GM12878 (cell line): ENCODE measurements around the gene SORT1. TPM values are rescaled to one million over a fixed set of nuclear protein-coding genes. Genes with fewer than 3 reads are reported as not detected.
"Not testable (repeated sequence)": the region's sequence is repeated elsewhere in the genome, so short reads cannot be mapped to it uniquely, and the experiment has no call there.

Experiments
- ATAC-seq: fragments of 200-7000 bp; cut with Tn5 transposase; 3 replicates; pipeline ENCODE4 v1.9.1; 2020; ENCODE audit warnings: mild to moderate bottlenecking, moderate library complexity
- BruUV-seq: library from RNA; stranded (reverse); fragments of 400-500 nt; replicated peaks from 2 replicates; lab custom pipeline; 2021; lab: Mats Ljungman, UMichigan
- CTCF ChIA-PET: fragments of 300-600 bp; sonication (Branson Sonifier 250); formaldehyde crosslinking; extraction: SDS; loops from one replicate; lab custom pipeline; 2021; ENCODE audit warnings: inconsistent platforms; lab: Yijun Ruan, JAX
- POLR2A ChIA-PET: fragments of 350-600 bp; formaldehyde crosslinking; extraction: SDS; loops from one replicate; lab custom pipeline; 2021; ENCODE audit warnings: inconsistent platforms; lab: Charles Lee
- RAD21 ChIA-PET: fragments of 300-600 bp; sonication (Branson Sonifier 250); formaldehyde crosslinking; loops from one replicate; lab custom pipeline; 2023; ENCODE audit warnings: antibody characterized with exemption; ENCODE audit not compliant: unreplicated experiment; lab: Charles Lee
- SMC1A ChIA-PET: fragments of 300-600 bp; sonication (Branson Sonifier 250); formaldehyde crosslinking; loops from one replicate; lab custom pipeline; 2023; ENCODE audit not compliant: unreplicated experiment, uncharacterized antibody; lab: Charles Lee
- DNase-seq: peaks from one replicate; pipeline ENCODE4 v3.0.0-alpha.2; 2011; ENCODE audit warnings: low read depth, low spot score
- FAIRE-seq: peaks from 3 replicates; lab custom pipeline; 2011; peaks lifted over from hg19 to GRCh38; lab: Jason Lieb, UNC
- H2AFZ ChIP-seq: 2 replicates; pipeline ENCODE4 v1.6.0; 2011; ENCODE audit warnings: low read depth, low read length, control low read depth; ENCODE audit not compliant: control insufficient read depth
- H3K27ac ChIP-seq: 2 replicates; pipeline ENCODE4 v1.5.1; 2011; ENCODE audit warnings: control low read depth; ENCODE audit not compliant: control insufficient read depth, insufficient read depth
- H3K27me3 ChIP-seq, 2 experiments: replicated peaks in 1 of 2; 2 replicates each; pipeline versions ENCODE4 v1.6.0 to v1.6.1; 2011; ENCODE audit warnings: low read length in 1 of 2; ENCODE audit not compliant: control insufficient read depth in 2 of 2, insufficient read depth in 2 of 2
- H3K36me3 ChIP-seq, 2 experiments: 2 replicates each; pipeline ENCODE4 v1.5.1; 2011; ENCODE audit warnings: low read length in 1 of 2; ENCODE audit not compliant: control insufficient read depth in 2 of 2, insufficient read depth in 2 of 2
- H3K4me1 ChIP-seq: 2 replicates; pipeline ENCODE4 v1.6.1; 2011; ENCODE audit warnings: mild to moderate bottlenecking, low read length, moderate library complexity, mixed read lengths; ENCODE audit not compliant: control insufficient read depth, insufficient read depth
- H3K4me2 ChIP-seq: 2 replicates; pipeline ENCODE4 v1.6.0; 2011; ENCODE audit warnings: control low read depth; ENCODE audit not compliant: control insufficient read depth, insufficient read depth
- H3K4me3 ChIP-seq: fragments of 200-600 bp; sonication (generic); 2 replicates; pipeline ENCODE4 v1.5.1; 2016
- H3K79me2 ChIP-seq: 2 replicates; pipeline ENCODE4 v1.6.0; 2011; ENCODE audit warnings: low read length; ENCODE audit not compliant: control insufficient read depth, insufficient read depth
- H3K9ac ChIP-seq: 2 replicates; pipeline ENCODE4 v1.8.0; 2011; ENCODE audit warnings: low read length, control low read depth, mixed read lengths; ENCODE audit not compliant: control insufficient read depth, insufficient read depth
- H3K9me3 ChIP-seq: replicated peaks from 3 replicates; pipeline ENCODE4 v1.5.1; 2011; ENCODE audit warnings: mild to moderate bottlenecking, low read length; ENCODE audit not compliant: control insufficient read depth, insufficient read depth
- H4K20me1 ChIP-seq: 2 replicates; pipeline ENCODE4 v1.6.0; 2011; ENCODE audit not compliant: control insufficient read depth, insufficient read depth
- CHD2 ChIP-seq: IDR thresholded peaks from 2 replicates; pipeline ENCODE4 v1.6.1; 2011; ENCODE audit warnings: low read depth, low read length, improper control_type of control experiment, borderline replicate concordance
- FOS ChIP-seq: IDR thresholded peaks from 3 replicates; pipeline ENCODE4 v1.6.1; 2011; ENCODE audit warnings: borderline replicate concordance; ENCODE audit not compliant: insufficient read length; ENCODE audit errors: extremely low read depth
- IKZF1 ChIP-seq: fragments of 450-650 bp; conservative IDR thresholded peaks from 2 replicates; pipeline ENCODE4 v1.6.1; 2017; ENCODE audit warnings: antibody characterized with exemption, mild to moderate bottlenecking
- NFYB ChIP-seq: IDR thresholded peaks from 2 replicates; pipeline ENCODE4 v1.6.1; 2011; ENCODE audit warnings: low read depth, mild to moderate bottlenecking, low read length, improper control_type of control experiment, moderate library complexity; ENCODE audit not compliant: insufficient read depth
- SP1 ChIP-seq: IDR thresholded peaks from one replicate; pipeline ENCODE4 v1.6.1; 2011; ENCODE audit warnings: low read depth, low read length
- SUZ12 ChIP-seq: fragments of 200-600 bp; sonication (generic); IDR thresholded peaks from one replicate; pipeline ENCODE4 v1.6.1; 2018; ENCODE audit warnings: antibody characterized with exemption, mild to moderate bottlenecking; ENCODE audit not compliant: unreplicated experiment
- WGBS: methylation state at CpG from one replicate; pipeline ENCODE4 v1.1.6; 2016; ENCODE audit warnings: low lambda C conversion rate; ENCODE audit not compliant: insufficient replicate concordance, insufficient coverage; ENCODE audit errors: missing lambda C conversion rate; 5-methylcytosine and 5-hydroxymethylcytosine counted together
- in situ Hi-C: fragments of 300-500 bp; cut with MboI; formaldehyde crosslinking; loops from 9 replicates; pipeline ENCODE4 v1.14.3; 2018; ENCODE audit warnings: mixed read lengths
- intact Hi-C: fragments of 100-400 bp; cut with micrococcal nuclease; formaldehyde crosslinking; loops from one replicate; pipeline ENCODE4 v1.14.2; 2022; ENCODE audit not compliant: unreplicated experiment
- polyA plus RNA-seq, 11 experiments: library from polyadenylated mRNA; depleted of rRNA in 4 of 11; unstranded in 6 of 11; stranded (reverse) in 5 of 11; fragments of >200 nt; fragmentation: Nextera tagmentation in 4 of 11; fragmentation: Illumina TruSeq in 1 of 11; extraction: Ambion mirVana in 4 of 11; extraction: Trizol in 1 of 11; gene quantifications; 1 replicate in 1 of 11; 2 replicates in 10 of 11; pipeline versions ENCODE4 v1.2.1 to v1.2.3, GENCODE V29; 2011 to 2016; ENCODE audit warnings: inconsistent platforms in 2 of 11, missing spikeins in 2 of 11, low read depth in 1 of 11
- total RNA-seq, 4 experiments: library from RNA; depleted of rRNA in 3 of 4; stranded (reverse); fragments of >200 nt in 3 of 4; fragmentation: Illumina TruSeq in 1 of 4; extraction: Trizol in 1 of 4; gene quantifications; 2 replicates each; pipeline versions ENCODE4 v1.2.1 to v1.2.3, GENCODE V29; 2013 to 2021
- TF ChIP-seq, protein P1 (sequence below): fragments of 450-650 bp; IDR thresholded peaks from 2 replicates; pipeline ENCODE4 v1.6.1; 2016; ENCODE audit warnings: mild to moderate bottlenecking, moderate library complexity, borderline replicate concordance
- TF ChIP-seq, protein P2 (sequence below): fragments of 450-650 bp; IDR thresholded peaks from 2 replicates; pipeline ENCODE4 v1.6.1; 2014; ENCODE audit warnings: mild to moderate bottlenecking

The SORT1 gene
- total and polyA plus RNA-seq, 10 of the 15 experiments (the other 5 are each of a cell fraction or from before 2014, with no cell fraction given): 0.06 to 1.9 (median 0.33) TPM; not detected in 1

DNA sequence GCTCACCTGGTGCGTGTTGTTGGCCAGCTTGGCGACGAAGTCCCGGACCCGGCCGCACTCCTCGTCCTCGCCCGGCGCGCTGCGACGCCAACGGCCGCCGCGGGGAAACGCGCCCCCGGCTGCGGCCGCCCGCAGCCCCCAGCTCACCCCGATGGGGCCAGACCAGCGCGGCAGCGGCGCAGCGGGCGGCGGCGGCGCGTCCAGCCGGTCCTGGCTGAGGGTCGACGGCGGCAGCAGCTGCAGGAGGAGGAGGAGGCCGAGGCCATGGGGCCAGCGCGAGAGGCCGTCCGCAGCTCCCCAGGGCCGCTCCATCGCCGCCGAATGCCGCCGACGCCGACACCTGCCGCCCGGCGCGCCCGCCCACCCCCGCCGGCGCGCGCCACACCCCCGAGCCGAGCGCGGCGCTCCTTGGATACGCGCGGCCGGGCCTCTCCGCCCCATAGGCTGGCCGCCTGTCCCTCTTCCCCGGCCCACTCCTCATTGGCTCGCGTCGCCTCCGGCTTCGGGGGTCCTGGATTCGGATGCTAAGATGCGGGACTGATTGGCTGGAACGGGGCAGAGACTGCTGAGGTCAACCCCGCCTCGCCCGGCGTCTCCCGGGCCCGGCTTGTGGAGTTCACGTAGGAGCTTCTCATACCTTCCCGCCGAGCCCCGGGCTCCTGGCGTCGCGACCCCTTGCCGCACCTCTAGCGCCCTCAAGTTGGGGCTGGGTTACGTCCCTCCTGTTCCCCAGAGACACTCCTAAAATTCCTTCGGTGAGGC is at the start of gene SORT1 (continued):
- TF ChIP-seq SP1 (peak; percentile 95), NFYB (peak; percentile 92), FOS (peak; percentile 54), IKZF1 (peak; percentile 54), CHD2 (peak; percentile 63; the same call in 1 of the 2 replicates), SUZ12 (no peak)
- TF ChIP-seq, protein P1, sequence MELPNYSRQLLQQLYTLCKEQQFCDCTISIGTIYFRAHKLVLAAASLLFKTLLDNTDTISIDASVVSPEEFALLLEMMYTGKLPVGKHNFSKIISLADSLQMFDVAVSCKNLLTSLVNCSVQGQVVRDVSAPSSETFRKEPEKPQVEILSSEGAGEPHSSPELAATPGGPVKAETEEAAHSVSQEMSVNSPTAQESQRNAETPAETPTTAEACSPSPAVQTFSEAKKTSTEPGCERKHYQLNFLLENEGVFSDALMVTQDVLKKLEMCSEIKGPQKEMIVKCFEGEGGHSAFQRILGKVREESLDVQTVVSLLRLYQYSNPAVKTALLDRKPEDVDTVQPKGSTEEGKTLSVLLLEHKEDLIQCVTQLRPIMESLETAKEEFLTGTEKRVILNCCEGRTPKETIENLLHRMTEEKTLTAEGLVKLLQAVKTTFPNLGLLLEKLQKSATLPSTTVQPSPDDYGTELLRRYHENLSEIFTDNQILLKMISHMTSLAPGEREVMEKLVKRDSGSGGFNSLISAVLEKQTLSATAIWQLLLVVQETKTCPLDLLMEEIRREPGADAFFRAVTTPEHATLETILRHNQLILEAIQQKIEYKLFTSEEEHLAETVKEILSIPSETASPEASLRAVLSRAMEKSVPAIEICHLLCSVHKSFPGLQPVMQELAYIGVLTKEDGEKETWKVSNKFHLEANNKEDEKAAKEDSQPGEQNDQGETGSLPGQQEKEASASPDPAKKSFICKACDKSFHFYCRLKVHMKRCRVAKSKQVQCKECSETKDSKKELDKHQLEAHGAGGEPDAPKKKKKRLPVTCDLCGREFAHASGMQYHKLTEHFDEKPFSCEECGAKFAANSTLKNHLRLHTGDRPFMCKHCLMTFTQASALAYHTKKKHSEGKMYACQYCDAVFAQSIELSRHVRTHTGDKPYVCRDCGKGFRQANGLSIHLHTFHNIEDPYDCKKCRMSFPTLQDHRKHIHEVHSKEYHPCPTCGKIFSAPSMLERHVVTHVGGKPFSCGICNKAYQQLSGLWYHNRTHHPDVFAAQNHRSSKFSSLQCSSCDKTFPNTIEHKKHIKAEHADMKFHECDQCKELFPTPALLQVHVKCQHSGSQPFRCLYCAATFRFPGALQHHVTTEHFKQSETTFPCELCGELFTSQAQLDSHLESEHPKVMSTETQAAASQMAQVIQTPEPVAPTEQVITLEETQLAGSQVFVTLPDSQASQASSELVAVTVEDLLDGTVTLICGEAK: no peak
- TF ChIP-seq, protein P2, sequence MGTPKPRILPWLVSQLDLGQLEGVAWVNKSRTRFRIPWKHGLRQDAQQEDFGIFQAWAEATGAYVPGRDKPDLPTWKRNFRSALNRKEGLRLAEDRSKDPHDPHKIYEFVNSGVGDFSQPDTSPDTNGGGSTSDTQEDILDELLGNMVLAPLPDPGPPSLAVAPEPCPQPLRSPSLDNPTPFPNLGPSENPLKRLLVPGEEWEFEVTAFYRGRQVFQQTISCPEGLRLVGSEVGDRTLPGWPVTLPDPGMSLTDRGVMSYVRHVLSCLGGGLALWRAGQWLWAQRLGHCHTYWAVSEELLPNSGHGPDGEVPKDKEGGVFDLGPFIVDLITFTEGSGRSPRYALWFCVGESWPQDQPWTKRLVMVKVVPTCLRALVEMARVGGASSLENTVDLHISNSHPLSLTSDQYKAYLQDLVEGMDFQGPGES: no peak

DNA sequence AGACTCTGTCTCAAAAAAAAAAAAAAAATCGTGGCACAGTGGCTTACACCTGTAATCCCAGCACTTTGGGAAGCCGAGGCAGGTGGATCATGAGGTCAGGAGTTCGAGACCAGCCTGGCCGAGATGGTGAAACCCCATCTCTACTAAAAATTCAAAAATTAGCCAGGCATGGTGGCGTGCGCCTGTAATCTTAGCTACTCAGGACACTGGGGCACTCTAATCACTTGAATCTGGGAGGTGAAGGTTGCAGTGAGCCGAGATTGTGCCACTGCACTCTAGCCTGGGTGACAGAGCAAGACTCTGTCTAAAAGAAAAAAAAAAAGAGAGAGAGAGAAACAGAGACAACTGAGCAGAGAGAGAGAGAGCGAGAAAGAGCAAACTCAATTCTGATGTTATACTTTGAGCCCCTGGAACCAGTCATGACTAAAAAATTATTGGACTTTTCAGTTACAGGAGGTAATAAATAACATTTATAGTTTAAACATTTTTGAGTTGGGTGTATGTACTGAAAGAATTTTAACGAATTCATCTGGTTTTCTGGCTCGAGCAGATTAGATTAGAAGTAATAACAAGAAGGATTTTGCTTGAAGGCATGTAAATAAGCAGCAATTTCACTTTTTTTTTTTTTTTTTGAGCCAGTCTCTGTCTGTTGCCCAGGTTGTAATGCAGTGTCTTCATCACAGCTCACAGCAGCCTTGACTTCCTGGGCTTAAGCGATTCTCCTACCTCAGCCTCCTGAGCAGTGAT is 48.4 kb upstream of the SORT1 start:
- H3K4me3 ChIP-seq, H3K36me3 ChIP-seq, BruUV-seq, CTCF ChIA-PET, H3K27ac ChIP-seq, H4K20me1 ChIP-seq, ATAC-seq, H2AFZ ChIP-seq, SMC1A ChIA-PET, POLR2A ChIA-PET, H3K79me2 ChIP-seq, H3K4me1 ChIP-seq, H3K4me2 ChIP-seq, H3K27me3 ChIP-seq, DNase-seq, H3K9me3 ChIP-seq, in situ Hi-C loops, H3K9ac ChIP-seq, intact Hi-C loops, FAIRE-seq, RAD21 ChIA-PET: not testable (repeated sequence)
- 41% methylated on average over 11 of the region's 11 CpGs for WGBS
